Endothelial cell of umbilical vein (primary cell): ENCODE results near the gene PEX5L. TPM values are rescaled to one million over a fixed set of nuclear protein-coding genes. Genes with fewer than 3 reads are reported as not detected.

ENCODE experiments used
- BruUV-seq: library from RNA; stranded (reverse); fragments of 400-500 nt; replicated peaks from 2 replicates; lab custom pipeline; 2021; lab: Mats Ljungman, UMichigan
- CTCF ChIA-PET: fragments of 300-600, 350-600 bp; sonication (Branson Sonifier 250); formaldehyde crosslinking; loops from one replicate; lab custom pipeline; 2021; ENCODE audit warnings: antibody characterized with exemption, inconsistent platforms; lab: Charles Lee
- POLR2A ChIA-PET: fragments of 300-600, 350-600 bp; sonication (Branson Sonifier 250); formaldehyde crosslinking; loops from one replicate; lab custom pipeline; 2021; ENCODE audit warnings: antibody characterized with exemption, inconsistent platforms; lab: Charles Lee
- DNase-seq: peaks from one replicate; pipeline ENCODE4 v3.0.0-alpha.2; 2011; ENCODE audit warnings: low read depth, low spot score
- FAIRE-seq: peaks from 2 replicates; lab custom pipeline; 2011; peaks lifted over from hg19 to GRCh38; lab: Jason Lieb, UNC
- H2AFZ ChIP-seq: 2 replicates; pipeline ENCODE4 v1.6.0; 2012; ENCODE audit warnings: low read depth, low read length, control low read depth, inconsistent platforms
- H3K27ac ChIP-seq: 2 replicates; pipeline ENCODE4 v1.5.1; 2011; ENCODE audit warnings: low read depth, mild to moderate bottlenecking, control low read depth, low read length, moderate library complexity; ENCODE audit not compliant: insufficient read depth
- H3K27me3 ChIP-seq, 2 experiments: 2 replicates each; pipeline versions ENCODE4 v1.6.0 to v1.6.1; 2011; ENCODE audit warnings: low read length in 2 of 2, mixed read lengths in 1 of 2; ENCODE audit not compliant: control insufficient read depth in 2 of 2, insufficient read depth in 2 of 2
- H3K36me3 ChIP-seq, 2 experiments: 2 replicates in 1 of 2; 3 replicates in 1 of 2; pipeline ENCODE4 v1.5.1; 2011; ENCODE audit warnings: low read length in 2 of 2, mild to moderate bottlenecking in 1 of 2, moderate library complexity in 1 of 2; ENCODE audit not compliant: control insufficient read depth in 2 of 2, insufficient read depth in 2 of 2; ENCODE audit errors: extremely low read depth in 1 of 2
- H3K4me1 ChIP-seq: 3 replicates; pipeline ENCODE4 v1.5.1; 2011; ENCODE audit warnings: mild to moderate bottlenecking, low read length; ENCODE audit not compliant: control insufficient read depth, insufficient read depth; ENCODE audit errors: extremely low read depth
- H3K4me2 ChIP-seq: 2 replicates; pipeline ENCODE4 v1.6.1; 2011; ENCODE audit warnings: low read length, control low read depth, mixed read lengths; ENCODE audit not compliant: insufficient read depth
- H3K4me3 ChIP-seq, 3 experiments: fragments of 200-600 bp in 1 of 3; sonication (generic), shearing (Covaris generic) in 1 of 3; replicated peaks in 1 of 3; 2 replicates each; pipeline ENCODE4 v1.5.1; 2011 to 2016; ENCODE audit warnings: control low read depth in 3 of 3, low read length in 3 of 3, mild to moderate bottlenecking in 2 of 3, inconsistent platforms in 1 of 3, low read depth in 1 of 3, moderate library complexity in 1 of 3; ENCODE audit not compliant: insufficient read depth in 1 of 3
- H3K79me2 ChIP-seq: 2 replicates; pipeline ENCODE4 v1.6.0; 2012; ENCODE audit warnings: low read length, inconsistent platforms; ENCODE audit not compliant: control insufficient read depth, insufficient read depth
- H3K9ac ChIP-seq: replicated peaks from 2 replicates; pipeline ENCODE3; 2011; ENCODE audit warnings: low read length, control low read depth; ENCODE audit not compliant: insufficient read depth; ENCODE audit errors: extremely low read depth
- H3K9me1 ChIP-seq: replicated peaks from 3 replicates; pipeline ENCODE4 v1.6.0; 2011; ENCODE audit warnings: mild to moderate bottlenecking, low read length; ENCODE audit not compliant: control insufficient read depth, insufficient read depth; ENCODE audit errors: extremely low read depth
- H3K9me3 ChIP-seq: replicated peaks from 2 replicates; pipeline ENCODE4 v1.5.1; 2012; ENCODE audit warnings: low read length, inconsistent platforms; ENCODE audit not compliant: control insufficient read depth, insufficient read depth
- H4K20me1 ChIP-seq: replicated peaks from 2 replicates; pipeline ENCODE3; 2011; ENCODE audit warnings: mild to moderate bottlenecking, low read length; ENCODE audit not compliant: control insufficient read depth, insufficient read depth; ENCODE audit errors: extremely low read depth
- CTCF ChIP-seq, 2 donors: IDR thresholded peaks; 1 replicate in 1 of 2; 2 replicates in 1 of 2; pipeline ENCODE4 v1.5.1; 2011; ENCODE audit warnings: low read length in 2 of 2, mild to moderate bottlenecking in 2 of 2, moderate library complexity in 2 of 2, control low read depth in 1 of 2, inconsistent platforms in 1 of 2, low read depth in 1 of 2; ENCODE audit not compliant: insufficient read depth in 1 of 2; ENCODE audit errors: extremely low read depth in 1 of 2
- EZH2 ChIP-seq: IDR thresholded peaks from 2 replicates; pipeline ENCODE4 v1.6.1; 2012; ENCODE audit warnings: borderline replicate concordance, low read depth, mild to moderate bottlenecking, moderate library complexity, low read length, inconsistent platforms; ENCODE audit not compliant: severe bottlenecking
- FOS ChIP-seq: IDR thresholded peaks from 2 replicates; pipeline ENCODE4 v1.6.1; 2011; ENCODE audit warnings: mild to moderate bottlenecking, low read length, moderate library complexity, borderline replicate concordance; ENCODE audit not compliant: insufficient read depth
- GATA2 ChIP-seq: IDR thresholded peaks from 2 replicates; pipeline ENCODE4 v1.7.0; 2011; ENCODE audit warnings: low read depth, mild to moderate bottlenecking, moderate library complexity, mixed read lengths, low read length; ENCODE audit not compliant: insufficient read length, insufficient read depth
- JUN ChIP-seq: IDR thresholded peaks from 2 replicates; pipeline ENCODE4 v1.6.1; 2011; ENCODE audit warnings: borderline replicate concordance, low read depth; ENCODE audit not compliant: insufficient read length, insufficient read depth
- MAX ChIP-seq: IDR thresholded peaks from 2 replicates; pipeline ENCODE4 v1.6.1; 2011; ENCODE audit not compliant: insufficient read depth, insufficient read length
- MYC ChIP-seq: IDR thresholded peaks from one replicate; pipeline ENCODE4 v1.6.1; 2011; ENCODE audit warnings: mild to moderate bottlenecking, low read depth, low read length
- POLR2A ChIP-seq: IDR thresholded peaks from 2 replicates; pipeline ENCODE4 v1.6.1; 2012; ENCODE audit warnings: low read depth, mild to moderate bottlenecking, control low read depth, low read length
- POLR2AphosphoS5 ChIP-seq: IDR thresholded peaks from 2 replicates; pipeline ENCODE4 v1.6.1; 2012; ENCODE audit warnings: low read depth, mild to moderate bottlenecking, control low read depth, low read length, moderate library complexity; ENCODE audit not compliant: insufficient read depth
- dilution Hi-C: fragments of 300-500 bp; cut with MboI; formaldehyde crosslinking; loops from one replicate; pipeline ENCODE4 v1.15.0; 2019; ENCODE audit warnings: low sequenced_read_pairs; ENCODE audit not compliant: extremely low pct_ligation_motif_present
- intact Hi-C: fragments of 100-400 bp; cut with micrococcal nuclease; formaldehyde crosslinking; loops from one replicate; pipeline ENCODE4 v1.10.0; 2022
- polyA plus RNA-seq, 4 experiments: library from polyadenylated mRNA; depleted of rRNA in 3 of 4; stranded (reverse) in 3 of 4; unstranded in 1 of 4; fragments of >200 nt; gene quantifications; 2 replicates each; pipeline versions ENCODE4 v1.2.1 to v1.2.3, GENCODE V29; 2011 to 2012; ENCODE audit warnings: missing spikeins in 1 of 4
- total RNA-seq: library from RNA; stranded (reverse); gene quantifications from 2 replicates; pipeline ENCODE4 v1.2.3, GENCODE V29; 2021

PEX5L gene
- total and polyA plus RNA-seq, 2 donors (not counting 3 experiments of a cell fraction or from before 2014, with no cell fraction given) = not detected

GRCh38 chr3:180068023-180068422 lies 31.3 kb upstream of the PEX5L start:
- Histone ChIP-seq H4K20me1 (no peaks in the 10 kb centered on the region), H3K4me3 (no peak overlapping the region), H3K4me2 (no peak overlapping the region), H3K79me2 (no peaks in the 10 kb centered on the region), H3K9ac (no peak overlapping the region), H3K27ac (no peak overlapping the region), H3K4me1 (no peaks in the 10 kb centered on the region), H3K9me1 (no peaks in the 10 kb centered on the region), H3K27me3 (no peaks in the 10 kb centered on the region), H3K9me3 (no peaks in the 10 kb centered on the region), H3K36me3 (no peaks in the 10 kb centered on the region), H2AFZ (no peak overlapping the region)
- ChIA-PET POLR2A (no interaction called here), CTCF (no interaction called here)
- FAIRE-seq = no peak
- dilution Hi-C loops = no loop called here
- TF ChIP-seq POLR2A = no peak
- TF ChIP-seq POLR2AphosphoS5 = no peak
- no peak for TF ChIP-seq MYC
- TF ChIP-seq FOS = no peak
- TF ChIP-seq MAX = no peak
- TF ChIP-seq EZH2 = no peak
- DNase-seq = no peak
- intact Hi-C loops = no loop called here
- no TSS peak for BruUV-seq

- no peak for TF ChIP-seq FOS
- TF ChIP-seq MYC = no peak
- no peak for TF ChIP-seq EZH2
- no peak for TF ChIP-seq GATA2
- no peak for TF ChIP-seq JUN
- no peak for TF ChIP-seq POLR2A
- no peak for TF ChIP-seq CTCF (IDR thresholded peaks at IDR 0.05; ENCODE audit: extremely low read depth in 1 of 2, insufficient read depth in 1 of 2, low read depth in 1 of 2, low read length in 2 of 2)
- TF ChIP-seq POLR2AphosphoS5 = no peak
- TF ChIP-seq MAX = no peak
- CTCF ChIA-PET = no interaction called here
- FAIRE-seq = no peak
Observed at GRCh38 chr3:180066598-180066997, 29.9 kb upstream of the PEX5L start.

More at GRCh38 chr3:180066598-180066997, 29.9 kb upstream of the PEX5L start:
- BruUV-seq = no TSS peak
- no peak overlapping the region for H3K4me3 ChIP-seq
- H3K27me3 ChIP-seq = no peaks in the 10 kb centered on the region
- H3K79me2 ChIP-seq = no peaks in the 10 kb centered on the region
- H2AFZ ChIP-seq = no peak overlapping the region
- H4K20me1 ChIP-seq = no peaks in the 10 kb centered on the region
- dilution Hi-C loops (no loop called here), intact Hi-C loops (no loop called here)
- H3K27ac ChIP-seq = no peak overlapping the region
- no peak overlapping the region for H3K9ac ChIP-seq
- POLR2A ChIA-PET = no interaction called here
- no peaks in the 10 kb centered on the region for H3K9me1 ChIP-seq
- H3K9me3 ChIP-seq = no peaks in the 10 kb centered on the region
- H3K36me3 ChIP-seq = no peaks in the 10 kb centered on the region
- no peaks in the 10 kb centered on the region for H3K4me1 ChIP-seq
- DNase-seq = no peak
- H3K4me2 ChIP-seq = no peak overlapping the region
